HG03342 (cell line): ENCODE measurements around the gene ZNF143.
A peak's percentile ranks its signal among the peaks of the same experiment; 100 is the strongest.
"Not testable (repeated sequence)": the region's sequence is repeated elsewhere in the genome, so short reads cannot be mapped to it uniquely, and the experiment has no call there.

Source experiments
- ATAC-seq: cut with Tn5 transposase; IDR thresholded peaks from one replicate; pipeline ENCODE4 v1.9.1; 2021; ENCODE audit warnings: mild to moderate bottlenecking, moderate library complexity; ENCODE audit not compliant: unreplicated experiment

The ZNF143 gene

GRCh38 chr11:9495803-9496514 lies 35.1 kb downstream of the ZNF143 start:
- ATAC-seq: no peak

- ATAC-seq: no peak
These were observed 37.8 kb downstream of the ZNF143 start for GRCh38 chr11:9498457-9499078.

- ATAC-seq: peak; percentile 41
These were observed 45.9 kb downstream of the ZNF143 start for GRCh38 chr11:9506489-9507276.

- ATAC-seq: no peak
These were observed 46.4 kb downstream of the ZNF143 start for GRCh38 chr11:9507277-9507580.

- no peak for ATAC-seq
These were observed 48.2 kb downstream of the ZNF143 start for GRCh38 chr11:9509041-9509440.

- no peak for ATAC-seq
These were observed 51.7 kb downstream of the ZNF143 start for GRCh38 chr11:9512370-9513019.

- not testable (repeated sequence) for ATAC-seq
These were observed 53.8 kb downstream of the ZNF143 start for GRCh38 chr11:9514576-9514975.

GRCh38 chr11:9516113-9516512 lies 55.3 kb downstream of the ZNF143 start:
- ATAC-seq: no peak

GRCh38 chr11:9518835-9519410 lies 58.1 kb downstream of the ZNF143 start:
- no peak for ATAC-seq

GRCh38 chr11:9524001-9524400 lies 63.2 kb downstream of the ZNF143 start:
- ATAC-seq: no peak

GRCh38 chr11:9525116-9525515 lies 64.3 kb downstream of the ZNF143 start:
- ATAC-seq: no peak

GRCh38 chr11:9527481-9528135 lies 66.8 kb downstream of the ZNF143 start:
- no peak for ATAC-seq

GRCh38 chr11:9528136-9528501 lies 67.3 kb downstream of the ZNF143 start:
- ATAC-seq: no peak

GRCh38 chr11:9528573-9529333 lies 67.9 kb downstream of the ZNF143 start:
- ATAC-seq: no peak

- no peak for ATAC-seq
These were observed 68.5 kb downstream of the ZNF143 start for GRCh38 chr11:9529334-9529650.

- ATAC-seq: no peak
These were observed 69.3 kb downstream of the ZNF143 start for GRCh38 chr11:9530020-9530621.

- ATAC-seq: no peak
These were observed 70.3 kb downstream of the ZNF143 start for GRCh38 chr11:9530901-9531625.

- no peak for ATAC-seq
These were observed 72.2 kb downstream of the ZNF143 start for GRCh38 chr11:9533058-9533457.
